HG03060 (cell line): Measurements from ENCODE around the gene NEU2.

Source experiments
- ATAC-seq: cut with Tn5 transposase; IDR thresholded peaks from one replicate; pipeline ENCODE4 v1.9.1; 2021; ENCODE audit warnings: low read depth, moderate number of reproducible peaks; ENCODE audit not compliant: unreplicated experiment

NEU2 gene

DNA sequence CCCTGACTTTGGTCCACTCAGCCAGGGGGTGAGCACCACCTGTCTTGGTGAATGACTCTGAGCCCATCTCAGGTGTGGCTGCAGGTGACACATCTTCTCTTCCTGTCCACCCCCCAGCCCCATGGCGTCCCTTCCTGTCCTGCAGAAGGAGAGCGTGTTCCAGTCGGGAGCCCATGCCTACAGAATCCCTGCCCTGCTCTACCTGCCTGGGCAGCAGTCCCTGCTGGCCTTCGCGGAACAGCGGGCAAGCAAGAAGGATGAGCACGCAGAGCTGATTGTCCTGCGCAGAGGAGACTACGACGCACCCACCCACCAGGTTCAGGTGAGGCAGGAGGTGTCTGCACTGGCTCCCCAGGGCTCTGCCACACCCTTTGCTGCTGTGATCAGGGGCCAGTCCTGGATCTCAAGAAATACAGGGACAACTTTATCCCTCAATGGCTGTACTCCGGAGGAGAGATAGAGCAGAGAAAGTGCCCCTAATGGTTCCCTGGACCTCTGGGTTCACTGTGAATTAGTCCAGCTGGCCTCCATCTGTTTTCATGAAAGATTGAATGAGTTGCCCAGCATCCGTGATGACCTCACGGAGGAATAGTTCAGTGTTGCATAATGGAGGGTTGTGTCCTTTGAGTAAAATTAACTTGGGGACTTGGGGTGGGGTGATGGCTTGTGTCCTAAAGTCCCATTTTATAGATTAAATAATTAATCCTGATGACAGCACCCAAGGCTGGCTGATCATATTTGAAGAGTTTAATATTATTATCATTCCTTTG, at the start of gene NEU2:
TSS of gene NEU2 (plus strand) at position 122 of the 770 bp plus-strand sequence. CDS start at position 122, 0 bp downstream.
- ATAC-seq, result no peak

DNA sequence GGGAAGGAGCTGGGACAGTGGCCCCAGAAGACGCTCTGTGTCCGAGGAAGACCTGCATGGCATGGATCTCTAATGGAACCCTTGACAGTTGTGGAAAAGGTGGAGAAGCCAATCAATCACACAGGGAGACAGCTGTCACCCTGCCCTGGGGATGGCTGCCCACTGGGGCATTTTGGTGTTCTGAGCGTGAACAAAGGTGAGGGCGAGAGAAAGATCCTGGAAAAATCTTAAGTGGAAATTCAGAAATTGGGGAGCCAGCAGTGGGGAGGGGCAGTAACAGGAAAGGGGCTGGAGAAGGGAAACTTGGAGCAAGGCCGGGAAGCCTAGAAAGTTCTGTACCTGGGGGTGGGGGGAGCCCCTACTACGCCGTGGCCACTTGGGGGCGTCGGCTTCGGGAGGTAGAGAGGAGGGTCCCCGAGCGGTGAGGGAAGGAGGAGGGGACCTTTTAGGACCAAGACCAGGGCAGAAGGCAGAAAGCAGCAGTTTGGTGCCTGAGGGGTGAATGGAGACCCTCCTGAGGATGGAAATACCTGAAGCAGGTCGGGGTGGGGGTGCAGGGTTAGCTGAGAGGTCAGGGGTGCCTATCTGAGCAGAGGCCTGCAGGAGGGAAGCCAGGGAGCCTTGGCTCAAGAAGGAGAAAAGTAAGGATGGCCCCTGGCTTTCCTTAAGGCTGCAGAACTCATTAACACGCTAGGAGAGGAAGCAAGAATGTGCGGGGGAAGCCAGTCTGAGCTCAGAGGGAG, 49.4 kb upstream of the NEU2 start:
- ATAC-seq, result no peak

DNA sequence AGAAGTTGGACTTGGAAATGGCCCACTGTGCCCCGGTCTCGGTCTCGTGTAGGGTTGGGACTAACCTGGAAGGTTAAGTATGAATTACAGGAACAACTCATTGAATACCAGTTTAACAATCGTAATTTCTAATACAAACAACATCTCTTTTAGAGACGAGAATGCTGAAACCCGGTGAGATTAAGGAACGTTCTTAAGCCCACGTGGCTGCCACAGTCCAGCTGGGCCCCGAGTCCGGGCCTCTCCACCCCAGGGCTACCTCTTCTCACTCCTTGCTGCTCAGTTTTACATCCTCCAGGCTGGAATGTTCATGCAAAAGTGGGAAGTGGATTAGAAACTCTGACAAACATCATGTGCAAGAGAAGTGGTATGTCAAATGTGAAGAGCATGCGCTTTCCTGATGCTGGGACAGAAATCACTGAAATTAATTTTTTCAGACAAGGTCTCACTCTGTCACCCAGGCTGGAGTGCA, 48.8 kb upstream of the NEU2 start:
- ATAC-seq, result no peak

DNA sequence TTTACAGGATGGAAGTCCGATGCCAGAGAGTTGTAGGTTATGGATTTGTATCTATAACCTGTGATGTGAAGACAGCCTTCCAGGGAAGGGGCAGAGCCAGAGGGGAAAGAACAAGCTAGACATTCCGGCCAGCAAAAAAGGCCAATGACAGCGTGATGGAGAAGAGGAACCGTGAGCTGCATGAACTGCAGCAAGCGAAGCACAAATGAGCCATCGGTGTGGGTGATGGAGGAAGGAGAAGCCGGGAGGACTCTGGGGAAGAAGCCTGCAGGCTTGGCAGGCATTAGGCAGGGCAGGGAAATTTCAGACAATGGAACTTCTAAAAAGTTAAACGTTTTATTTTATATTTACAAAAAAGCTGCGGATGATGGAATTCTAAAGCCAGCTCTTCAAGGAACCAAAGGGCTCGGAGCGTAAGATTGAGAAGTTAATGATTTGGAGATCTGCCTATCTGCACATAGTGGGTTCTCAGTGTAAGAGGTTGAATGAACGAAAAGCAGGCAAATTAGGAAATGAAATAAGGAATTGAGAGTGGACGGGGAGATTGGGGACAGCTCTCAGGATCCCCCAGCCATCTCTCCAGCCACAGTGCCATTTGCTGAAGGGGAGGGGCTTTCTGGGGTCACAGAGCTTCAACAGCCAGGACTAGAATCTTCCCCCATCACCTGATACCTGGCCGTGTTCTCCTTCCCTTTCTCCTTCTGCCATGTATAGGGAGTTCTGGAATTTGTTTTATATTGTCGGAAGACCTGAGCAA, 47.8 kb upstream of the NEU2 start:
- no peak for ATAC-seq

DNA sequence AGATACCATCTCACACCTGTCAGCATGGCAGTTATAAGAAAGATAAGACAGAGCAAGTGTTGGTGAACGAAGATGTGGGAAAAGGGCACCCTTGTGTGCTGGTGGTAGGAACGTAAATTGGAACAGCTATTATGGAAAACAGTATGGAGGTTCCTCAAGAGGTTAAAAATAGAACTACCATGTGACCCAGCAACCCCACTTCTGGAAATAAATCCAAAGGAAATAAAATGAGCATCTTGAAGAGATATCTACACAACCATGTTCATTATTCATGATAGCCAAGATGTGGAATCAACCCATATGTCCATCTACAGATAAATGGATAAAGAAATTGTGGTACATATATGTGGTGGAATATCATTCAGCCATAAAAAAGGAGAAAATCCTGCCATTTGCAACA, 46.3 kb upstream of the NEU2 start:
- no peak for ATAC-seq

DNA sequence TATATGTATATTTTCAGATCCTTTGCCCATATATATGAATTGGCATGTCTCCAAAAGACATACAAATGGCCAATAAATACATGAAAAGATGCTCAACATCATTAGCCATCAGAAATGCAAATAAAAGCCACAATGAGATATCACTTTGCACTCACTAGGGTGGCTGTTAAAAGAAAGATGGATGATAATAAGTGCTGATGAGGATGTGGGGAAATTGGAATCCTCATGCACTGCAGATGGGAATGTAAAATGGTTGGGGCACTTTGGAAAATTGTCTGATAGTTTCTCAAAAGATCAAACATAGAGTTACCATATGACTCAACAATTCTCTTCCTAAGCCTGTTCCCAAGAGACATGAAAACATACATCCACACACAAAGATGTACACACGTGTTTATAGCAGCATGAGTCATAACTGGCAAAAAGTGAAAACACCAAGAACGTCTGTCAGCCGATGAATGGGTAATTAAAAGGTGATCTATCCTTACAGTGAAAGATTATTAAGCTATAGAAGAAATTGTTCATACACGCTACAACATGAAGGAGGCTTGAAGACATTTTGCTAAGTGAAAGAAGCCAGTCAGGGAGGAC, 39.1 kb upstream of the NEU2 start:
- no peak for ATAC-seq

DNA sequence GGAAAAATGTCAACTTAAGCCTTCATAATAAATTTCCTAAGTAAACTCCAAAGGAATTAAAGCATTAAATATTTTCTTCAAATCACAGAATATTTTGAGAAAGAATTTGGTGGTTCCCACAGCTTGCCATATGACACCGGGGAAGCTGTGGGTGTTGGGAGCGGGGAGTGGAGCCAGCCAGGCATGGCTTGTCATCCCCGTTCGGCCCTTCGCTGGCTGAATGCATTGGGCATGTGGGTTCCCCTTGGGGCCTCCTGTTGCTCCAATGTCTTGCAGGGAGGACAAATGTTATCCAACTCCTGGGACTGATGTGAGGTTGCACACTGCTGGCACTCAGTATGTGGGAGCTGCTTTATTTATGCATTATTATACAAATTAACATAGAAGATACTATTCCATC, 38.0 kb upstream of the NEU2 start:
- ATAC-seq, result no peak

DNA sequence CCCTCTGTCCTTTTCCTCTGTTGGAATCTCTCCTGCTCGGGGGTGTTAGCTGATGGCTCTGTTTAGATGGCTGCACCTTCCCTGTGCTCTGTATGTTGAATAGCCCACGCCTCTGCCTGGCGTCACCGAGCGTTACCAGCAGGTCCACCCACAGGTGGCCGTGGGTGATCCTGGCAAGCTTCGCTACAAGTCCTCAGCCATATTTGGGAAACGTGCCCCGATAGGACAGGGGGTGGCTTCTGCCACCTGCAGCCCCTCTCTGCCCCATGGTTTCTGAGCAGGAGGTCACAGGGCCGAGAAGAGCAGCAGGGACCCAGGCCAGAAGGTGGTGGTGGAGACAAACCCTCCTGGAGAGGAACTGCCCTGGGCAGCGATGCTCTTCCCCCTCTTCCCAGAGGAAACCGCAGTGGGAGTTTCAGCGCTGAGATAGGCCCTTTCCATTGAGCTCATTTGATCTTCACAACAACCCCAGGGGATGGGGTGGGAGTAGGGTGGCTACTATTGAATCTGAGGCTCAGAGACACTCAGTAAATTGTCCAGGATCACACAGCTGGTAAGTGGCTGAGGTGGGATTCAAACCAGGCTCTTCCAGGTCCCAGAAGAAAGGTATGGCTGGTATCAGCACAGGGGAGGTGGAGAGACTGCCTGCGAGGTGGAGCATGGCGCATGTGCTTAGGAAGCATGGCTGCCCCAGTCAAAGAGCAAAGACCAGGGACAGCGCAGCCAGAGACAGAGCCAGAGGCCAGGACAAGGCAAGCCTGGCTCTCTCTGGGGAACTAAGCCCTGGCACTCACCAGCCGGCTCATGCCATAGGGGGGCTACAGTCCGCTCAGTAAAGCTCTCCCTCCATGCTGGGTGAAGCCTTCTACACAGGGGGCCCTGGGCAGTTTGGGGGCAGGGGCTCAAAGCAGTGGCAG, 34.5 kb upstream of the NEU2 start:
- ATAC-seq, result no peak

DNA sequence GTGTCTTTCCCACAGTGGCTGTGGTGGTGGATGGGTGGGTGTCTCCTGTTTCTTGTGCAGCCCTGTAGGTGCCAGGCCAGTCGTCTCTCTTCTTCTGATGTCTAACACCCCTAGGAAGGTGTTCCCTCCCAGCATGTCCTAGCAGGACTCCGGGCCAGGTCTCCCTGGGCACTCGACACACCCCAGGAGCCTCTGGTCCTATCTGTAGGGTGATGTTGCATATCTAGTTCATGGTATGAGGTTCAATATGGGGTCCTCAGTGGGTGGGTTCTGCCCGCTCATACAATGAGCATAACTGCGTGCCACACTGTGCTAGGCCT, 33.8 kb upstream of the NEU2 start:
- no peak for ATAC-seq

DNA sequence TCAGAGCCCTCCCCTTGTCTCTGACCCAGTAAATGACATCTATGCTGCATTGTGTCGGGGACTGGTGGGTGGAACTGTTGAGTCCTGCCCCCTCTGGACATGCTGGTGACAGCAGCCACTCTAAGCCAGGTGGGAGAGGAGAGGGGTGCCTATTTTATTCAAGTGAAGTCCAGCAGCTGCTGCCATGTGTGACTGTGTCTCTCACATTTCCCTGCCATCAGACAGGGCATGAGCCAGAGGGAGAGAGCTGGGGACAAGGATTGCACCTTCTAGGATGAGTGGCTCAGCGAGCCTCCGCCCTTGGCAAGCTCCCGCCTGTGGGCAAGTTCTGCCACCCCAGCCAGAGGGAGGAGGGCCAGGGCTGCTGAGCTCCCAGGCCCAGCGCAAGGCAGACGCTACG, 33.1 kb upstream of the NEU2 start:
- no peak for ATAC-seq

DNA sequence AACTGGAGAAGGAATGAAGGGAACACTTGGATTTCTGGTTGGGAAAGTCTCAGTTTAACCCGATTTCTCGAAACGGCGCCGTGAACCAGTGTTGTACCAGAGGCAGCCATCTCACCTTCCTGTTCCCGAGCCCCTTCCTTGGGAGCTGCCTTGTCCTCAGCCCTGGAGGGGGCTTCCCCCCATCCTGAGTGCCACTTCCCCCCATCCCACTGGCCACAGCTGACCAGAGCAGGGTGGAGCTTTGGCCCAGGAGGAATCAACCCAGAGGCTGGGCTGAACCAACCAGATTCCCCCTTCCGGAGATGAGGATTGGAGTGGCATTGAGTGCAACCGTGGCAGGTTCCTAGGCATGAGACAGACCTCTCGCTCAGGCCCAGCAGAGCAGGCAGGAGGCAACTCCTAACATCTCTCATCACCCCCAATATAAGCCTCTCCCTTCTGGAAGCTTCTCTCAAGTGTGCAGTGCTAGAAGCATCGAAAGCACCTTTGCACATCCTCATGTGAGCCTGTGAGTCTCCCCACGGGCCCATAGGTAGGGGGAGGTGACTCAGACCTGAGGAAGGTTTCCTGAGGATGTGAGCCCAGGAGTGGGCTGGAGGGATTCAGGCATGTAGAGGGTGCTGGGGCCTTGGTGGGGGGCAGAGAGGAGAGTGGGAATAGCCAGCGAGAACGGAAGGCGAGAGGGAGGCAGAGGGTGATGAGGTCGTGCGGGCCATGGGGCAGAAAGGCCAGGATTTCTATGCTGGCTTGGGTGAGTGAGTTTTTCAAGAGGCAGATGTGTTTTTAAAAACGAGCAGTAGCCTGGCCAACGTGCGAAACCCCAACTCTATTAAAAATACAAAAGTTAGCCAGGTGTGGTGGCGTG, 31.4 kb upstream of the NEU2 start:
- ATAC-seq, result no peak

DNA sequence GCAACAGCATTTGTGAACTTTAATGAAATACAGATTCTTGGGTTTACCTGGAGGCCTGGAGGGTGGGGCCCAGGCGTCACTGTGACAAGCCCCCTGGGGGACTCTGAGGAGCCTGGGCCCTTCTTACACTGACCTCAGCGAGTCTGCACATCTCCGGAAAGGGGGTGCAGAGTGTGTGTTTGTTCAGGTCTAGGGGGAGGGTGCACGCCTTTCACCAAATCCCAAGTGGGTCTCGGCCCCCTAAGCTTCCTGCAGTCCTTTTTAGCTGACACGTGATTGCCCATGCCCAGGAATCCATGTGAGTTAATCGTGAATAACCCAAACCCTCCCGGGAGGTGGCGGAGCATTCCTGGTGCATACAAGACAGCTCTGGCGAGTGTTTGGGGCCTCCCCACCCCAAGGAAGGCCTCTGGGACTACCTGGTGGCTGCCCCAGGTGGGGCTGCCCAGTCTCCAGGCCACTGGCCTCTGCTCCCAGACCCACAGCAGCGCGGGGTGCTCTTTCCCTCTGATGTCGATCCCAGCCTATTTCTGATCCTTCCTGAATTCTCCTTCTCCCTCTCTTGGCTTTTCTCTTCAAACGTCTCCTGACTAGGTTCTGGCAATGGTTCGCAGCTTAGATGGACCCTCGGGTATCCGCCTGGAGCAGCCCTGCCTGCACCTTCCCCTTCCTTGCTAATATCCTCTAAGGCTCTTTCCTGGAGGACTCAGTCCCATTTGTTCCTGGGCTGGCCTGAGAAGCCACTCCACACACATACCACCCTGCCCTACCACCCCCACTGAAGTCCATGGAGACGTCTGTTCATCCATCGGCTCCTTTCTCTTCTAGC, 29.4 kb upstream of the NEU2 start:
- ATAC-seq, result no peak

DNA sequence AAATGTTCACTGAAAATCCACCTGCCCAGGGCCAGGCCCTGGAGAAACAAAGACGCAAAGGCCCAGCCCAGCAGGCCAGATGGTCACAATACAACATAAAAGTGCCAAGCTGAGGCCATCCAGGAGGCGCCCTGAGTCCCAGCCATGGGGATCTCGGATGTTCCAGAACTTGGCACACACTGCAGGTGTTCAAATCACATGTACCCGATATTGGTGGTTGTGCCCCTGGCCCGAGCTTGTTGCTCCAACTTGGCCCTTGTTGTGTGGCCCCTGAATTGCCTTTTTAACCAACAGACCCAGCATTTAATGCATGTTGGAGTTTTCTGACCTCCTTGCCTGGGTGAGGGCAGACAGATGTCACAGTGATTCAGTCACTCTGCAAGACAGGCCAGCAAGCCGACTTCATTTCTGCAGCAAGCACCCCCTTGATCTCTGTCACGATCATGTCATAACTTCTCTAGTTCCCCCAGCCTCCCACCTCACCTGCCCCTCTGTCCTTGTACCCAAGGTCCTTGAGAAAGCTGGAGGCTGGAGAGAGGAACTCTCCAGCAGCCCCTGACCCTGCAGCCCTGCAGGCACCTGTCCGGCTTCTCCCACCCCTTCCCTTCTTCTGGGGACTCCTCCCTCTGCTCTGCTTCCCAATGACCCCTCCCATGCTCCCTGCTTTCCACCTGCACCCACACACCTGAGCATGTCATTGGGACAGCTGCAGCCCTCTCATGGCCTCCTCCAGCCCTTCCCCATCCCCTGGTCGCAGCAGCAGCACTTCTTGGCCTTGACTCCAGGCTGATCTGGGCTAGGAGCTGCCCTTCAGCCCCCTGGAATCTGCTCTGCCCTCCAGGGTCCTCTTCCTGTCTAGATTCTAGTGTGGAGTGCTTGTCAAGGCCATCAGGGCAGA, 28.6 kb upstream of the NEU2 start:
- no peak for ATAC-seq

DNA sequence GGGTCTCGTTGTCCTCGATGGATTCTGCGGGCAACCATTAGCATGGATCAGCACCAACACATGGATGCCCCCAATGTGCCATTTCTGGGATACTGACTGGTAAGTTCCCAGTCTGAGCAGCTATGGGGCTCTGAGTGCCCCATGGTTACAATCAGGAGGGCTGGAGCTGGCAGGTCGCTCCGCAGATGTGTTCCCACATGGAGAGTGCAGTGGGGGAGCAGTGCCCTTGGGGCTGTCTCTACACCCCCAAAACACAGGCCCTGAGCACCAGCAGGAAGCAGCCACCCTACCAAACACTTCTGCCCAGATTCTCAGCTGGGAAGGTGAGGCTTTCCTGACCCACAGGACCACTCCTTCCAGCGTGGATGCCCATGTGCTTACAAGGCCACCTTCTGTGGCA, 27.4 kb upstream of the NEU2 start:
- no peak for ATAC-seq

DNA sequence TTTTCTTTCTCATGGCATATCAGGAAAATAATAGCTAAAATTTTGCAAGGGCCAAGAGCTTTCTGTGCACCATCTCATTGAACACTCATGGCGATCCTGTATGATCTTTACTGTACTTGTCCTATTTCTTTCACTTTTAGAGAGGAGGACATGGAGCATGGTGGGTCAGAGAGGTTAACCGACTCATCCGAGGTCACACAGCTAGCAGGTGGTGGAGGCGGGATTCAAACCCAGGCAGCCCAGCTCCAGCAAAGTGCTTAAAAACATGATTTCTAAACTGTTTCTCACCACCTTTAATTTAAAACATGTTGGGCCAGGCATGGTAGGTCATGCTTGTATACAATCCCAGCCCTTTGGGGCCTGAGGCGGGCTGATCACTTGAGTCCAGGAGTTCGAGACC, 25.8 kb upstream of the NEU2 start:
- no peak for ATAC-seq

DNA sequence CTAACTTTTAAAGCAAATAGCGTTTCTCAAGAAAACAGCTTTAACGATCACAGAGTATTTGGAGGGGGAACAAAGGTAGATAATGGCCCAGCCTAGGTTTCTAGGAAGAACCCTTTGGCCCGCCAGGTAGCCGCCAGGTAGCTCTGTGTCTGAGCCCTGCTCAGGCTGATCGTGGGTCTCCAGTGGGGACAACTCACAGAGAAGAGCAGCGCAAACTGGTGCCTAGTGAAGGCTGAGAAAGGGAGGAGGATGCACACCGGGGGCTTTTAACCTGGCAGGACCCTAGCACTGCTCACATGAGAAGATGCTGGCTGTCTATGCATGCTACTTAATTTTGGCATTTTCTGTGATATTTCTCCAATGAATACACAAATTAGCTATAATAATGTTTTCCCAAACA, 25.2 kb upstream of the NEU2 start:
- no peak for ATAC-seq

DNA sequence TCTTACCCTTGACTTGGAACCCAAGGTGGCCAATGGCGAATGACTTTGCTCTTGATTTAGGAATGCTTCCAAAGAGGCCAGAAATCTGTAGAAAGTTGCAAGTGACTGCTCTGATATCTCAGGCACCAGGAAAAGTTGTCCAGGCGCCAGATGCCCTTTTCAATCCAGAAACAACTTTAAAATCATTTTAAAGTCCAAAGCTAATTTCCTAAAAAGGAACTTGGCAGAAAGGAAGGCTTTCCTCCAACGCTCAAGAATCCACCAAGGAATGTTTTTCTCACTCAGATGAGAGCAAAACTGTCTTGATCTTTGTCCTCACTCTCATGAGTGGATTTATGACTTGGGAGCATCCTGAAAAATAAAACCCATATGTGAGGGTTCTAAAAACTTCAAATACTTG, 24.7 kb upstream of the NEU2 start:
- ATAC-seq, result no peak
